Right ventricle myocardium superior (tissue), 1 donor: ENCODE results near the gene GOLGA8B. TPM values are rescaled to one million over a fixed set of nuclear protein-coding genes. Genes with fewer than 3 reads are reported as not detected.
A peak's percentile ranks its signal among the peaks of the same experiment; 100 is the strongest.
"Not testable (repeated sequence)": the region's sequence is repeated elsewhere in the genome, so short reads cannot be mapped to it uniquely, and the experiment has no call there.

Experiments used
- ATAC-seq: fragments of 200-7000 bp; cut with Tn5 transposase; one replicate; pipeline ENCODE4 v1.9.1; 2020; ENCODE audit warnings: mild to moderate bottlenecking; ENCODE audit not compliant: poor library complexity
- DNase-seq: peaks from one replicate; pipeline ENCODE4 v3.0.0-alpha.2; 2020
- intact Hi-C: fragments of 100-400 bp; cut with DNase I; formaldehyde crosslinking; loops from one replicate; pipeline ENCODE4 v1.11.2; 2022
- total RNA-seq: library from RNA; stranded (reverse); fragmentation: NEBNext Ultra II Directional; extraction: Animal tissue kit (Norgen Biotek cat#: 25700); gene quantifications from one replicate; pipeline ENCODE4 v1.2.1, GENCODE V29; 2021
- donor health status: DM: no; HTN: yes; CAD: no; lungs with severe emphysema.

Gene GOLGA8B
- total RNA-seq, 1 donor from 2014 or later, result 9.1 TPM

DNA sequence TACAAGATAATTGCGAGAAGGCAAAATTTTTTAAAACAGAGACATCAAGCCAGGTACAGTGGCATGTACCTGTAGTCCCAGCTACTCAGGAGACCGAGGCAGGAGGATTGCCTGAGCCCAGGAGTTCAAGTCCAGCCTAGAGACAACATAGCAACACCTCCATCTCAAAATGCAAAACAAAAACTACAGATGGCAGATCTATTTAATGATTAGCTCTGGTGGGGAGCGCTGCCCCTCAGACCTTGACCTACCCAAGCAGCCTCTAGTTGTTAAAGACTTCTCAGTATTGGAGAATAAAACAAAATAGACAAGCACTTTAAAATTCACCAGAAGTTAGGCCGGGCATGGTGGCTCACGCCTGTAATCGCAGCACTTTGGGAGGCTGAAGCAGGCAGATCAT, 10.5 kb downstream of the GOLGA8B start:
- DNase-seq, ATAC-seq, intact Hi-C loops: not testable (repeated sequence)

DNA sequence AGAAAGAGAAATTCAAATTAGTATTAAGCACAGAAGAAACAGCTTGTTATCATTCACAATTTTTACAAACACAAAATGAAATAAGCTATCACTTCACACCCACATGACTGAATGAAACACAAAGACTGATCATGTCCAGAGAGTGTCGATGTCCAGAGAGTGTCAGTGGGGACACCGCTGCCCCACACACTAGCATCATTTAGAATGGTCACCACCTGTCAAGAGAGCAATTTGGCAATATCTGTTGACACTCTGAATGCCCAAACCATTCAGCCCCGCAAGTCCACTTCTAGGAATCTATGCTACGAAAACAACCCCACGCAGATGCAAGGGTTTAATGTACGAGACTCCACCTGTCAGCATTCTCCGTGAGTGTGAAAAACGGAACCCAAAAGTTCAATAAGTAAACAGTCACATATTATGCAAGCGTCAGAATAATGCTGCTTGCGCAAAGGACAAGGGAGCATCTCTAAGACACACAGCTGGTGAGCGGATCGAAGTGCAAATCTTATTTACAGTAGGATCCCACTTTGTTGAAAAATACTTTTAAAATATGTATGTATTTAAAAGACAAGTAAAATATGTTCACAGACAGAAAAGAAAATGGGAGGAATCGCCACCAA, 11.3 kb downstream of the GOLGA8B start:
- DNase-seq, intact Hi-C loops, ATAC-seq: not testable (repeated sequence)

DNA sequence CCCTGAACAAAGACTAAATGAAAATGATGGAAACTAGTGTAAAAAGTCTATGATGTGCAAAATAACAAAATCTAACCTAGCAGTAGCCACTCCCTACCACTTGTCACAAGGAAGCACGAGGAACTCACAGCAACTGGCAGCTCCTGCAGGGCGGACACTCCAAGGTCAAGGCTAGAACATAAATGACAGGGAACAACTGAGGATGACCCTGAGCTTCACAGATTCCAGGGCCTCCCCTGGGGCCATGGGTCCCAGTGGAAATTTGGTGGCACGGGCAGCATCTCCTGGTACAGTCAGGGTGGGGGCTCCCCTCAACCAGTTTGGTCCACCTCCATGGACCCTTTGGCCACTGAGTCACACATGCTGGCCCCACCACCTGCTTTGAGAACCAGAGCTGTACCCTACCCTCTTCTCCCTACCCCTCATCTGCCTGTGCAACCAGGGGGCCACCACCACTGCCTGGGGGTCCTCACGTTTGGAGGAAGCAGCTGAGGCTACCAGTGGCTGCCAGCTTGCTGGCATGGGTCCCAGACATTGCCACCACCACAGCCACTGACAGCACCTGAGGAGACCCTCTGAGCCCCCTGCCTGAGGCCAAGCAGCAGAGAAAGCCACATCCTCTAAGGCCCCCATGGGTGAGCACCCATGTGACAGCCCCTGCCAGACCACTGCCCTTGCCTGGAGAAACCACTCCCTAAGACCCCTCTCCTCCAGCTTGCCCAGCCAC, 13.6 kb downstream of the GOLGA8B start:
- peak; percentile 55 for ATAC-seq
- DNase-seq, intact Hi-C loops: not testable (repeated sequence)

DNA sequence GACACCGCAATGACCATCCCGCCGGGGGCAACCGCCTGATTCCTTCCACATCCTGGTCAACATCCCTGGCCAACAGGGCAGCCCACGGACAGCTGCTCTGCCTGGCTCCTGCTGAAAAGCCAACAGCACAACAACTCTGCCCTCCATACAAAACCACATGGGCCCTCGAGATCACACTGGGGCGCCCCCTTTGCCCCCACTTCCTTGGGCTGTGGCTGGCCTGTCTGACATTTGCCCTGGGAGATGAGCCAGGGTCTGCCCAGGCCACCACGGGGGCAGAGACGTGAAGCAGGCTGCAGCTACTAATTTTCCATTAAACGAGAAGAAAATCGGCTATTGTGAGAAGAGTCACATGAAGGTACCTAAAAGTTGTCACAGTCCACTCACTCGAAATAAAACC, 16.3 kb downstream of the GOLGA8B start:
- DNase-seq, intact Hi-C loops, ATAC-seq: not testable (repeated sequence)

DNA sequence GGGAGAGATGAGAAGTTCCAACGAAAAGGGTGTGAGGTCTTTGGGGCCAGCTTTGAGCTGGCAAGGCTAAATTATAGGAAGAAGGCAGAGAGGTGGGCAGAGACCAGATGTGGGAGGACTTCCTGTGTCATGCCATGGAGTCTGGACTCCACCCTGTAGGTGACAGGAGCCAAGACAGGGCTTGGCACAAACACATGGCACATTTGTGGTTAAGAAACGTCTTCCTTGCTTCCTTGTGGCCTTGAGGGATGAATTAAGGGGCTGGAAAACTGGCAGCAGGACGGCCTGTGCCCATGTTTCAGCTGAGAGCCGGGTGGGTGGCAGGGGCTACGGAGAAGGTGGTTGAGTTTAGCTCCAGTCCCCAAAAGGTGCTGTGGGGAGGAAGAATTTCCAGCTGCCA, 18.7 kb downstream of the GOLGA8B start:
- intact Hi-C loops, DNase-seq, ATAC-seq: not testable (repeated sequence)

DNA sequence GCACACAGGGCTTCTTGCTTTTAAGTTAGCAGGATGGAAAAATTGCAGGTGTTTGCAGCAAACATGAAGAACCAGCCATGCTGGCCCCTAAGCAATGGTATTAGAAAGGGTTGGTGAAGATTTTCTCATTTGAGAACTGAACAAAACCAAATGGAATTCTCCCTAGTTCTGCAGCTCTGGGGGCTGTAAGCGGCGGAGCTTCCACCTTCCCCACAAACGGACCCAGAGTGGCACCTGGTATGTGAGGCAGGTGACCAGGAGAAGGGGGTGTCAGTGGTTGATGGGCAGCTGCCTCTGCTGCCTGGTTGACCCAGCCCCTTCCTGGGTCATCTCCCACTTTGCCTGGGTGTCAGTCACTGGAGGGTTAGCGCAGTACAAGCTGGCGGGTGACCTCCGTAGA, 22.6 kb downstream of the GOLGA8B start:
- DNase-seq, intact Hi-C loops, ATAC-seq: not testable (repeated sequence)

DNA sequence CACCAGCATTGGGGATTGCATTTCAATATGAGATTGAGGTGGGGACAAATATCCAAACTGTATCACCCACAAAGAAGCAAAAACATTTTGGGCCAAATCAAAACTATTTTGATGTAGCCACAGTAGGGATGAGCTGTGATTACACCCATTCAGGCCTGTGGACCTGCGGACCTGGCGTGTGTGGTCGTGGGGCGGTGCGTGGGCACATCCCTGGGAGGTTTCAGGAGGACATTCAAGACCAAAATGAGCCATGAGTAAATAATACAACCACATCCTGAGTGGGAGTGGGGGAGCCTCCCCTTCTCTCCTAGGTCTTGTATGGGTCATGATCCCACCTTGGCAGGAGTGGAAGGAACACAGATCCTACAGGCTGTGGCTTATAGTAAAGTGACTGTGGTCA, 23.7 kb downstream of the GOLGA8B start:
- intact Hi-C loops, ATAC-seq, DNase-seq: not testable (repeated sequence)

DNA sequence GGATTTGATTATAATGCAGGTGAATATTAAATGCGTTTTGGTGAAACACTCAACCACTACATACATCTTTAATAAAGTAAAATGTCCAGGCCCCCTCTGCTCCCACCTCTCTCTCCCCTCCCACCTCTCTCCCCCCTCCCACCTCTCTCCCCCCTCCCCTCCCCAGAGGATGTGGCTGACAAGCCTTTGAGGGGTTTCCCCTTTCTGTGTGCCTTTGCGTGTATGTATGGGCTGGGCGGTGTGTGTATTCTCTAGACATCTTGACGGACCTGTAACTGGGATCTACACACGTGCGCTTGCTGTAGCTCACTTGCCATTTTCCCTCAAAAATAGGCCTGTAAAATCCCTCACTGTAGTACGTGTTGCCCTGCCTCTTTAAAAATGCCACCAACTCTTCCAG, 28.3 kb downstream of the GOLGA8B start:
- ATAC-seq, DNase-seq, intact Hi-C loops: not testable (repeated sequence)

DNA sequence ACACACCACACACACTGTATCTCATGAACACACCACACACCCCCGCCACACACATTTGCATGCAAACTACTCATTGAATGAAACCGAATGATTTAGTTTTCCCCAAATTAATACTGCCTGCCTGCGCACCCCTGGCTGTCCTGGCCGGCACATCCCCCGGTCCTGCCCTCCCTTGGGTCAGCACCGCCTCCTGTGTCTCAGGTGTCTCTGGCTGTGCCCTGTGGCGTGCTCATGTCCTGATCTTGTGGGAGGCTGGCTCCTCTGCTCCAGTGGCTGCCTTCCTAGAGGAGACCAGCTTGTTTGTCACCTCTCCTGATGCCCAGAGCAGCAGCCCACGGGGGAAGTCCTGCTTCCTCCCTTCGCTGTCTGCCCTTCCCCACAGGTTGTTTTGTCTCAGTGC, 28.7 kb downstream of the GOLGA8B start:
- intact Hi-C loops, ATAC-seq, DNase-seq: not testable (repeated sequence)

DNA sequence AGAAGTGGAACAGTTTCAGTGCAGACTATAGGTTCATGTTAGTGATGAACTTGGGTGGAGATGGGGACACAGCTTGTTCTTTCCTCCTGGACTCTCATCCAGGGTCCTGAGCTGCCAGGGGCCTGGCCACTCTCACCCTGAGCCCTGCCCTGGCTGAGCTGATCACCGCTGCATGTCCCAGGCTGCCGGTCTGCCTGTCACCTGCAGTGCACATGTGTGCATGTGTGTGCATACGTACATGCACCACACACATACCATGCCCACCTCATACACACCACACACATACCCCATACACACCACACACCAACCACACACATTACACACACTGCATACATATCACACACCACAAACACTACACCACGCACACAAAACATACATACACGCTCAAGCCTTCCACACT, 29.3 kb downstream of the GOLGA8B start:
- peak; percentile 15 for ATAC-seq
- DNase-seq, intact Hi-C loops: not testable (repeated sequence)

DNA sequence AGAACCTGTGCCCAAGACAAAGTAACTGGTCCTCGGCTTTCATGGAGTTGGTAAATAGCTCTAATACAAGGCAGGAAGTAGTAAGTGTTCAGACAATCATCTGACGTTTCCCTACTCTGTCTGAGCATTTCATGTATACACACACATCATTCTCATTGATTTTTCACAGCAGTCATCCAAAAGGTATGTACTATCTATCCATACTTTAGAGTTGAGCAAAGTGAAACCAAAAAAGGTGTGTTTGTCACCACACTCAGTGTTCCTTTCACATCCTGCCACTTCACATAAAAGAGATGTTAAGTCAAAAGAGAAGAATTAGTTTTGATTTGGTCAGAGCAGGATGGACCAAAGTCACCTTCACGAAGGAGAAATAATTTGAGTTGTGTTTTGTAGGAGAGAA, 33.3 kb downstream of the GOLGA8B start:
- intact Hi-C loops, DNase-seq, ATAC-seq: not testable (repeated sequence)

DNA sequence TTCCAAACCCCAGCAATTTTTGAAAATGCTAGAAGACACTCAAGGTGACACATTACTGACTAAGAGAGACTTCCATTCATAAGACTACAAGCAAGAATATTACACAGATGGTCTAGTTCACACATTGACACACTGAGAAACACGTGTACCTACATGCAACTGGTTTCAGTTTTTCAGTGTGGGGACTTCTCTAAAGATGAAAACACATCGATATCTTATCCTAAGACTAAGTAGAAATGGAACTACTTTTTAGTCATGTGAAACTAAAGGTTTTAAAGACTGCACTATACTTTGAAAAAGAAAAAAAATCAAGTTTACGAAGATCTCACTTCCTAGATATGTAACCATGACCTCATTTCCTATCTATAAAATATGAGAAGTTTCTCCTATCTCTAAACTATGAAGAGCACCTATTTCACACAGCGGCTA, 34.1 kb downstream of the GOLGA8B start:
- ATAC-seq, DNase-seq, intact Hi-C loops: not testable (repeated sequence)

DNA sequence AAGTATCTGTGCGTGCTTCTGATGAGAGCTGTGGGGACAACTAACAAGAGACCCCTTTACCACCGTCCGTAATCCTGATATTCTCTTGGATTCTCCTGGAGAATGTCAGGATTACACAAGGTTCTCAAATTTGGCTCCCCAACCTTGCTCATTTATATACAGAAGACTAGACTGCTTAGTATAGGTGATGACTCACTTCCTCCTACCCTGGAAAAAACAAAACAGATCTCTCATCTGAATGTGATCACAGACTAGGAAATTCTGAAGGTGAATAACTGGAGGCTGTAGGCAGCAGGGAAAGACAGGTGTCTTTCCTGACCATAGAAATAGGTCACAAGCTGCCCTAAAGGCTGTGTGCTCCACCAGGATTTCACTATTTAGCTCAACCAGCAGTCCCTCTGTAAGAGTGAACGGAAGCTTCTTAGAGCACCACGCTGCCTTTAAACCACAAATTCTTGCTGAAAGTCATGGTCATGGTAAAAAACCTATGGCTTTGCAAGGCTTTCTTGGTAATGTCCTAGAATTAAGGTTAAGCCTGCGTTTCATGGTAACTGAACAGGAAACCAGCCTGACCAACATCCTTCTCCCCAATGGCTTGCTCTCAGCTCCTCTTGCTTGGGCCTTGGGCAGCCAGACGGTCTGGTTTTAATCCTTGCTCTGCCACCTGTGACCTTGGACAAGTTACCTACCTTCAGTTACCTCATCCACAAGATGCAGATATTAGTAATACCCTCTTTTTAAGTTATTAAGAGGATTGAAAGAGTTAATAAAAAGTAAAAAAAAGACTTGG, 39.4 kb downstream of the GOLGA8B start:
- ATAC-seq, intact Hi-C loops: not testable (repeated sequence)

DNA sequence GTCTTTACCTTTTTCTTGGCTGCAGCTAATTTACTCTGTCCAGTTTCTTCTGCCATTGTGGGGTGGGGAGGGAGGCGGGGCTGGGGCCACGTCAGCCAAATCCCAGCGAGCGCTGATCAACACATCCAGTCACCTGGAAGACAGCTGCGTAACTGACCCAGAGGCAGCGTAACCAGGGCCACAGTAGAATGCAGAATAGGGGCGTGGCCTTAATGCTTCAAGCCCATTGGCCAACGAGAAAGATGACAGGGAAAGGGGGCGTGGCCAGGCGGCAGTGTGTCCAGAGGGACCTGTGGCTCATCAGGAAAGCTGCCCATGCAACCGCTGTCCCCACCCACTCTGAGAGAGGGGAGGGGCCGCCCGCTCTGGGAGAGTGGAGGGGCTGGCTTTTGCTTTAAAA, 47.6 kb downstream of the GOLGA8B start:
- intact Hi-C loops, DNase-seq, ATAC-seq: not testable (repeated sequence)

More for the DNA sequence above, 39.4 kb downstream of the GOLGA8B start:
- DNase-seq, result not testable (repeated sequence)

Other genes with a start within 250 kb of the GOLGA8B start
- gene SLC12A6, start 245.9 kb downstream of the GOLGA8B start, total RNA-seq, result 24.9 TPM
- gene NOP10, start 240.5 kb downstream of the GOLGA8B start, total RNA-seq, result 136 TPM
- not detected for gene NUTM1, start 240.3 kb downstream of the GOLGA8B start, total RNA-seq
- gene LPCAT4, start 216.5 kb downstream of the GOLGA8B start, total RNA-seq, result 82.4 TPM
- 14.3 TPM for gene GOLGA8A, start 145.8 kb downstream of the GOLGA8B start, total RNA-seq
- not detected for gene GJD2, start 171.3 kb upstream of the GOLGA8B start, total RNA-seq
- gene ACTC1, start 211.9 kb upstream of the GOLGA8B start, total RNA-seq, result 12,822 TPM